Uterus (tissue), 4 donors: ENCODE results near the gene PIAS1. TPM values are rescaled to one million over a fixed set of nuclear protein-coding genes. Genes with fewer than 3 reads are reported as not detected.

Experiments
- DNase-seq, 2 donors: peaks; one replicate each; pipeline ENCODE4 v3.0.0-alpha.2; 2019 to 2020
- H3K27ac ChIP-seq, 2 donors: fragments of 200-600 bp; sonication (generic); 1 replicate in 1 of 2; 2 replicates in 1 of 2; pipeline ENCODE4 v1.5.1; 2016 to 2018
- H3K27me3 ChIP-seq, 2 donors: fragments of 200-600 bp; sonication (generic); one replicate each; pipeline ENCODE4 v1.5.1; 2018 to 2019; ENCODE audit warnings: control low read depth in 1 of 2
- H3K36me3 ChIP-seq, 2 donors: fragments of 200-600 bp; sonication (generic); one replicate each; pipeline ENCODE4 v1.5.1; 2019; ENCODE audit warnings: control low read depth in 1 of 2
- H3K4me1 ChIP-seq, 2 donors: fragments of 200-600 bp; sonication (generic); one replicate each; pipeline ENCODE4 v1.5.1; 2018 to 2019; ENCODE audit warnings: control low read depth in 1 of 2
- H3K4me3 ChIP-seq, 2 donors: fragments of 200-600 bp; sonication (generic); 1 replicate in 1 of 2; 2 replicates in 1 of 2; pipeline ENCODE4 v1.5.1; 2018 to 2019; ENCODE audit warnings: mild to moderate bottlenecking in 1 of 2
- H3K9me3 ChIP-seq, 2 donors: fragments of 200-600 bp; sonication (generic); one replicate each; pipeline ENCODE4 v1.5.1; 2019; ENCODE audit warnings: control low read depth in 1 of 2
- POLR2A ChIP-seq, 2 donors: fragments of 450-650 bp; IDR thresholded peaks; one replicate each; pipeline ENCODE4 v1.6.1; 2016; ENCODE audit warnings: antibody characterized with exemption in 2 of 2, mild to moderate bottlenecking in 1 of 2, moderate library complexity in 1 of 2
- intact Hi-C: fragments of 100-400 bp; cut with DNase I; formaldehyde crosslinking; loops from one replicate; pipeline ENCODE4 v1.15.1; 2023; ENCODE audit warnings: low total_unique reads
- total RNA-seq, 4 donors: library from RNA; depleted of rRNA in 3 of 4; stranded (reverse); fragments of >200 nt in 3 of 4; gene quantifications; one replicate each; pipeline versions ENCODE4 v1.1.0 to v1.2.4, GENCODE V29; 2014 to 2023
- TF ChIP-seq, protein P1 (sequence below), 4 experiments: fragments of 200-600 bp in 2 of 4; fragments of 450-650 bp in 2 of 4; sonication (generic) in 2 of 4; IDR thresholded peaks; one replicate each; pipeline ENCODE4 v1.5.1; 2016 to 2019; ENCODE audit warnings: antibody characterized with exemption in 4 of 4, mild to moderate bottlenecking in 2 of 4, moderate library complexity in 1 of 4
- donor health status: DM: yes; HTN: yes; CAD: no.

The PIAS1 gene
- total RNA-seq, 4 donors from 2014 or later = 19.1 to 171 (median 95.9) TPM

DNA sequence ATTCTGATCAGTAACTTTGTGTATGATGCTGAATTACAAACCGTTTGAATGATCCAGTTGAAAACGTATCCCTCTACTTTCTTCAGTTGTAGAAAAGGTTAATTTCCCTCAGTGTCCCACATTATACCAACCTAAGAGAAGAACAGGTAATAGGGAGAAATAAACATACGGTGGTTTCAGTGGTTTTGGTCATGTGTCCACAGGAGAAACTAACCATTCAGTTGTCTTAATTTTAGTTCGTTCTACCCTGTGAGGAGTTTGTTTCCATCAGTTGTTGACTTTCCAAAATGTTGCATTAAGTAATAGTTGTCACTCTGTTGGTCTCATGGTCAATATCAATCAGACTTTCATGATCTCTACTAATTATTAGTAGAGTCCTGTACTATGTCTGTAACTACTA is 135.9 kb downstream of the PIAS1 start:
- Histone ChIP-seq H3K27ac (no peak overlapping the region), H3K36me3 (no peaks in the 10 kb centered on the region), H3K9me3 (no peaks in the 10 kb centered on the region), H3K4me3 (no peak overlapping the region), H3K4me1 (peaks cover 0 to 11% of the 10 kb centered on the region in 2 donors), H3K27me3 (no peaks in the 10 kb centered on the region)
- no peak for DNase-seq
- intact Hi-C loops = no loop called here
- TF ChIP-seq, protein P1, sequence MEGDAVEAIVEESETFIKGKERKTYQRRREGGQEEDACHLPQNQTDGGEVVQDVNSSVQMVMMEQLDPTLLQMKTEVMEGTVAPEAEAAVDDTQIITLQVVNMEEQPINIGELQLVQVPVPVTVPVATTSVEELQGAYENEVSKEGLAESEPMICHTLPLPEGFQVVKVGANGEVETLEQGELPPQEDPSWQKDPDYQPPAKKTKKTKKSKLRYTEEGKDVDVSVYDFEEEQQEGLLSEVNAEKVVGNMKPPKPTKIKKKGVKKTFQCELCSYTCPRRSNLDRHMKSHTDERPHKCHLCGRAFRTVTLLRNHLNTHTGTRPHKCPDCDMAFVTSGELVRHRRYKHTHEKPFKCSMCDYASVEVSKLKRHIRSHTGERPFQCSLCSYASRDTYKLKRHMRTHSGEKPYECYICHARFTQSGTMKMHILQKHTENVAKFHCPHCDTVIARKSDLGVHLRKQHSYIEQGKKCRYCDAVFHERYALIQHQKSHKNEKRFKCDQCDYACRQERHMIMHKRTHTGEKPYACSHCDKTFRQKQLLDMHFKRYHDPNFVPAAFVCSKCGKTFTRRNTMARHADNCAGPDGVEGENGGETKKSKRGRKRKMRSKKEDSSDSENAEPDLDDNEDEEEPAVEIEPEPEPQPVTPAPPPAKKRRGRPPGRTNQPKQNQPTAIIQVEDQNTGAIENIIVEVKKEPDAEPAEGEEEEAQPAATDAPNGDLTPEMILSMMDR (IDR thresholded peaks at IDR 0.05) = no peak
- TF ChIP-seq POLR2A (IDR thresholded peaks at IDR 0.05) = no peak

DNA sequence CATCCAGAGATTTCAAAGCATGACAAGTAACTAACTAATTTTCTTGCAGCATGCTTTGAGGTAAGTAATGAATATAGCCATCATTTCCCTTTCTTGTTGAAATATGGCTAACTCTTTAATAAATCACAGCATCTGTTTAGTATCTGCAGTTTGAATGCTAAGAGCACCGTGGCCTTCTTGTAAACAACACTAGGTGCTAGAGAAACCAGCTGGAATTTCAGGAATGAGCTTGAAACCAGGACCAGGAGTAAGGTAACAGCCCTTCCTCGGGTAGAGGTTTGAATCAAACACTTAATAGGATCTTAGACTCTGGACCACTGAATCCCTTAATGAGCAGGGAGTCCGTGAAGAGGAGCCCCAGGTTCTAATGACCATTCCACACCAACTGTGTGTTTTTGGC is 137.4 kb downstream of the PIAS1 start:
- Histone ChIP-seq H3K9me3 (no peaks in the 10 kb centered on the region), H3K36me3 (no peaks in the 10 kb centered on the region), H3K4me1 (peaks cover 0 to 11% of the 10 kb centered on the region in 2 donors), H3K27ac (no peak overlapping the region), H3K4me3 (no peak overlapping the region), H3K27me3 (no peaks in the 10 kb centered on the region)
- TF ChIP-seq POLR2A (IDR thresholded peaks at IDR 0.05) = no peak
- TF ChIP-seq, protein P1 (IDR thresholded peaks at IDR 0.05) = no peak
- DNase-seq = no peak
- intact Hi-C loops = no loop called here

DNA sequence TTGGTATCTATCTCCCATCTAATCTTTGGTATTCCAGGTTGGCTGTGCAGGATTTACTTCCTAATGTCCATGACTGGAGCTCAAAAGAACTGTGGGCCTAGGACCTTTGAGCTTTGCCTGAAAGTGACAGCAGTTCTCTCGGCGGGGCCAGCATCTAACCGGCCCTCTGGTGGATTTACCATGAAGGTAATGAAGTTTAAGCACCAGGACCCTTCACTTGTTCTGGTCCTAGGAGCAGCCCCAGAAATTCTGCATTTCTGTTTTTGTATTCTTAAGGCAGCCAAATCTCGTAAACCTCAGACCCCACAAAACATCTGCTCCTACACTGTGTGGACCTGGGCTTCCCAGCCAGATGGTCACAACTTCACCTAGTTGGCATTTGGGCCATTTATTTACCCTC is 138.0 kb downstream of the PIAS1 start:
- no peaks in the 10 kb centered on the region for H3K9me3 ChIP-seq
- H3K27me3 ChIP-seq = no peaks in the 10 kb centered on the region
- no peak overlapping the region for H3K4me3 ChIP-seq
- H3K4me1 ChIP-seq = peaks cover 0 to 11% of the 10 kb centered on the region in 2 donors
- H3K36me3 ChIP-seq = no peaks in the 10 kb centered on the region
- DNase-seq = no peak
- TF ChIP-seq, protein P1 (IDR thresholded peaks at IDR 0.05) = no peak
- TF ChIP-seq POLR2A (IDR thresholded peaks at IDR 0.05) = no peak
- H3K27ac ChIP-seq = no peak overlapping the region
- intact Hi-C loops = no loop called here

DNA sequence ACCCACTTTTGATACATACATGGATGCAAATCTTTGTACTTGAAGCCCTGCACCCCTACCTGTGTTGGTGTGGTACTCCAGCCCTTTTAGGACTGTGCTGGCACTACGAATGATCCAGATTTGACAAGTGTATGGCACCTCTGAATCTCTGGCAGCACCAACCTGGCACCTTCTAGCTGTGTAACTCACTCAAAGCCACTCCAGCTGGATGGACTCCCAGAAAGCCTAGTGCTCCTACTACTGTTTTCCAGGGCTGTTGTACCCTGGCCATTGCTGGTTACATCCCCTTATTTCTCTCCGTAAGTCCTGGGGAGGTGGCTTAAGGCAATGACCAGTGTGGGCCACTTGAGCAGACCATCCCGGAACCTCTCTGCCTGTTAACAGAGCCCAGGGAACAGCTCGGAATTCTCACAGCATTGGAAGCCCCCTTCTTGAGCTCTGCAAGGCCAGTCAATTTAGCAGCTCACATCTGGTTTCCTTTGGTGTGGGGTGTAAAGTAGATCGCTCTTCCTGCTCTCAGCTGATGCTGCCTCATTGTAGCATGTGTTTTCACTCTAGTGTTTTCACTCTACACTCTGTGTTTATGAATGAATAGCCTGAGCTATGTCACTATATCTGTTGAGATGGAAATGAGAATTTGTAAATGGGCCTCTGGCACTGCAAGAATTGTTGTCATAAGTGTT is 138.8 kb downstream of the PIAS1 start:
- no peaks in the 10 kb centered on the region for H3K9me3 ChIP-seq

More for the DNA sequence above, 138.8 kb downstream of the PIAS1 start:
- Histone ChIP-seq H3K4me1 (peaks cover 0 to 7% of the 10 kb centered on the region in 2 donors), H3K27ac (no peak overlapping the region), H3K36me3 (no peaks in the 10 kb centered on the region), H3K4me3 (no peak overlapping the region), H3K27me3 (no peaks in the 10 kb centered on the region)
- TF ChIP-seq POLR2A (IDR thresholded peaks at IDR 0.05) = no peak
- TF ChIP-seq, protein P1 (IDR thresholded peaks at IDR 0.05) = no peak
- no peak for DNase-seq
- intact Hi-C loops = no loop called here
